Right kidney (tissue), 1 donor: ENCODE results near the gene COG7.
"Not testable (repeated sequence)": the region's sequence is repeated elsewhere in the genome, so short reads cannot be mapped to it uniquely, and the experiment has no call there.

Experiments used
- DNase-seq: peaks from one replicate; pipeline ENCODE4 v3.0.0-alpha.2; 2016

COG7 gene

GRCh38 chr16:23385441-23385840 lies 67.5 kb downstream of the COG7 start:
- no peak for DNase-seq

GRCh38 chr16:23384878-23385277 lies 68.1 kb downstream of the COG7 start:
- no peak for DNase-seq

GRCh38 chr16:23383881-23384280 lies 69.1 kb downstream of the COG7 start:
- no peak for DNase-seq

GRCh38 chr16:23382279-23382678 lies 70.7 kb downstream of the COG7 start:
- DNase-seq, result no peak

GRCh38 chr16:23381702-23382101 lies 71.3 kb downstream of the COG7 start:
- not testable (repeated sequence) for DNase-seq

- no peak for DNase-seq
These were observed 72.5 kb downstream of the COG7 start for GRCh38 chr16:23380501-23380951.

- DNase-seq, result no peak
These were observed 73.3 kb downstream of the COG7 start for GRCh38 chr16:23379707-23380106.

- no peak for DNase-seq
These were observed 74.1 kb downstream of the COG7 start for GRCh38 chr16:23378921-23379320.

- DNase-seq, result no peak
These were observed 74.7 kb downstream of the COG7 start for GRCh38 chr16:23378256-23378655.

- no peak for DNase-seq
These were observed 75.7 kb downstream of the COG7 start for GRCh38 chr16:23377071-23377931.

- no peak for DNase-seq
These were observed 77.3 kb downstream of the COG7 start for GRCh38 chr16:23375643-23376042.

GRCh38 chr16:23374721-23375510 lies 78.1 kb downstream of the COG7 start:
- no peak for DNase-seq

- no peak for DNase-seq
These were observed 79.4 kb downstream of the COG7 start for GRCh38 chr16:23373436-23374219.

- no peak for DNase-seq
These were observed 81.6 kb downstream of the COG7 start for GRCh38 chr16:23371368-23371767.

GRCh38 chr16:23369416-23369815 lies 83.6 kb downstream of the COG7 start:
- no peak for DNase-seq

- DNase-seq, result no peak
These were observed 84.5 kb downstream of the COG7 start for GRCh38 chr16:23368469-23368868.

GRCh38 chr16:23367988-23368387 lies 85.0 kb downstream of the COG7 start:
- DNase-seq, result no peak

GRCh38 chr16:23367564-23367963 lies 85.4 kb downstream of the COG7 start:
- DNase-seq, result no peak

GRCh38 chr16:23366341-23366740 lies 86.6 kb downstream of the COG7 start:
- DNase-seq, result not testable (repeated sequence)

- DNase-seq, result no peak
These were observed 87.3 kb downstream of the COG7 start for GRCh38 chr16:23365602-23366240.

GRCh38 chr16:23362460-23363317 lies 90.3 kb downstream of the COG7 start:
- DNase-seq, result no peak
